Epithelial cell of esophagus (primary cell): ENCODE data around the gene RGPD3.

Experiments used
- DNase-seq: peaks from one replicate; pipeline ENCODE4 v3.0.0; 2010; ENCODE audit warnings: low read depth
- H3K4me3 ChIP-seq: 2 replicates; pipeline ENCODE4 v1.5.1; 2011; ENCODE audit warnings: mild to moderate bottlenecking, low read length, control low read depth
- CTCF ChIP-seq: IDR thresholded peaks from 2 replicates; pipeline ENCODE4 v1.5.1; 2011; ENCODE audit warnings: low read depth, mild to moderate bottlenecking, low read length, control low read depth, inconsistent platforms; ENCODE audit not compliant: insufficient read depth; ENCODE audit errors: missing control alignments

The RGPD3 gene

GRCh38 chr2:106353676-106354075 is 114.5 kb downstream of the RGPD3 start:
- no peak for DNase-seq

GRCh38 chr2:106350980-106351379 is 117.2 kb downstream of the RGPD3 start:
- H3K4me3 ChIP-seq: no peak overlapping the region
- DNase-seq: no peak
- no peak for TF ChIP-seq CTCF

More at GRCh38 chr2:106353676-106354075, 114.5 kb downstream of the RGPD3 start:
- H3K4me3 ChIP-seq: no peak overlapping the region
- TF ChIP-seq CTCF: no peak

GRCh38 chr2:106344302-106344701 is 123.9 kb downstream of the RGPD3 start:
- no peak for DNase-seq
- TF ChIP-seq CTCF: no peak
- H3K4me3 ChIP-seq: no peak overlapping the region

- H3K4me3 ChIP-seq: no peak overlapping the region
- TF ChIP-seq CTCF: no peak
- no peak for DNase-seq
These were observed 124.9 kb downstream of the RGPD3 start for GRCh38 chr2:106343274-106343673.

- DNase-seq: no peak
- H3K4me3 ChIP-seq: no peak overlapping the region
- no peak for TF ChIP-seq CTCF
These were observed 125.4 kb downstream of the RGPD3 start for GRCh38 chr2:106342831-106343251.

- DNase-seq: no peak
- no peak overlapping the region for H3K4me3 ChIP-seq
- TF ChIP-seq CTCF: no peak
These were observed 126.5 kb downstream of the RGPD3 start for GRCh38 chr2:106341666-106342065.
